Chondrocyte (in vitro differentiated cells): Measurements from ENCODE around the gene UACA. TPM values are rescaled to one million over a fixed set of nuclear protein-coding genes. Genes with fewer than 3 reads are reported as not detected.

ENCODE experiments used
- DNase-seq: peaks from one replicate; pipeline ENCODE4 v3.0.0; 2021; ENCODE audit warnings: mixed read lengths, low spot score
- H3K27ac Mint-ChIP-seq: one replicate; pipeline ENCODE4 v1.8.0; 2021; ENCODE audit warnings: mild to moderate bottlenecking, moderate library complexity, mixed read lengths; ENCODE audit not compliant: unreplicated experiment
- H3K27me3 Mint-ChIP-seq: 2 replicates; pipeline ENCODE4 v1.8.0; 2021; ENCODE audit warnings: low read depth, mixed read lengths
- H3K36me3 Mint-ChIP-seq: 2 replicates; pipeline ENCODE4 v1.8.0; 2021; ENCODE audit warnings: low read depth, mixed read lengths
- H3K4me1 Mint-ChIP-seq: 2 replicates; pipeline ENCODE4 v1.8.0; 2021; ENCODE audit warnings: low read depth, mild to moderate bottlenecking, mixed read lengths
- H3K4me3 Mint-ChIP-seq: one replicate; pipeline ENCODE4 v1.8.0; 2021; ENCODE audit warnings: mild to moderate bottlenecking, moderate library complexity, mixed read lengths; ENCODE audit not compliant: unreplicated experiment
- H3K9me3 Mint-ChIP-seq: 2 replicates; pipeline ENCODE4 v1.8.0; 2021; ENCODE audit warnings: low read depth, mixed read lengths
- CTCF ChIP-seq: fragments of 200-600 bp; sonication (generic); IDR thresholded peaks from 2 replicates; pipeline ENCODE4 v1.5.0; 2021; ENCODE audit warnings: antibody characterized with exemption, mild to moderate bottlenecking, moderate library complexity
- total RNA-seq: library from RNA; stranded (reverse); gene quantifications from 3 replicates; pipeline ENCODE4 v1.2.1, GENCODE V29; 2021

Gene UACA
- total RNA-seq, 1 donor from 2014 or later: 249 TPM

DNA sequence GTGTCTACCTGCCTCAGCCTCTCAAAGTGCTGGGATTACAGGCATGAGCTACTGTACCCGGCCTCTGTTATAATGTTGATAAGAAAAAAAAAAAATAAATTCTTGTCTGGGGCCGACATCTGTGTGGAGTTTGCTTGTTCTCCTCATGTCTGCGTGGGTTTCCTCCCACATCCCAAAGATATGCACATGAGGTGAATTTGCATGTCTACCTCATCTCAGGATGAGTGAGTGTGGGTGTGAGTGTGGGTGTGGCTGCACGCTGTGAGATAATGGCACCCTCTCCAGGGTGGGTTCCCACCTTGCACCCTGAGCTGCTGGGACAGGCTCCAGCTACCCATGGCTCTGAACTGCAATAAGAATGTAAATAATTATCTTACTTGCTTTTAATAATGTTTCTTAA, 25.9 kb upstream of the UACA start:
- no peaks in the 10 kb centered on the region for H3K9me3 Mint-ChIP-seq
- H3K27ac Mint-ChIP-seq: no peak overlapping the region
- H3K4me1 Mint-ChIP-seq: peaks cover 42% of the 10 kb centered on the region
- H3K36me3 Mint-ChIP-seq: no peaks in the 10 kb centered on the region
- no peak for TF ChIP-seq CTCF
- DNase-seq: no peak
- H3K27me3 Mint-ChIP-seq: no peaks in the 10 kb centered on the region
- no peak overlapping the region for H3K4me3 Mint-ChIP-seq

DNA sequence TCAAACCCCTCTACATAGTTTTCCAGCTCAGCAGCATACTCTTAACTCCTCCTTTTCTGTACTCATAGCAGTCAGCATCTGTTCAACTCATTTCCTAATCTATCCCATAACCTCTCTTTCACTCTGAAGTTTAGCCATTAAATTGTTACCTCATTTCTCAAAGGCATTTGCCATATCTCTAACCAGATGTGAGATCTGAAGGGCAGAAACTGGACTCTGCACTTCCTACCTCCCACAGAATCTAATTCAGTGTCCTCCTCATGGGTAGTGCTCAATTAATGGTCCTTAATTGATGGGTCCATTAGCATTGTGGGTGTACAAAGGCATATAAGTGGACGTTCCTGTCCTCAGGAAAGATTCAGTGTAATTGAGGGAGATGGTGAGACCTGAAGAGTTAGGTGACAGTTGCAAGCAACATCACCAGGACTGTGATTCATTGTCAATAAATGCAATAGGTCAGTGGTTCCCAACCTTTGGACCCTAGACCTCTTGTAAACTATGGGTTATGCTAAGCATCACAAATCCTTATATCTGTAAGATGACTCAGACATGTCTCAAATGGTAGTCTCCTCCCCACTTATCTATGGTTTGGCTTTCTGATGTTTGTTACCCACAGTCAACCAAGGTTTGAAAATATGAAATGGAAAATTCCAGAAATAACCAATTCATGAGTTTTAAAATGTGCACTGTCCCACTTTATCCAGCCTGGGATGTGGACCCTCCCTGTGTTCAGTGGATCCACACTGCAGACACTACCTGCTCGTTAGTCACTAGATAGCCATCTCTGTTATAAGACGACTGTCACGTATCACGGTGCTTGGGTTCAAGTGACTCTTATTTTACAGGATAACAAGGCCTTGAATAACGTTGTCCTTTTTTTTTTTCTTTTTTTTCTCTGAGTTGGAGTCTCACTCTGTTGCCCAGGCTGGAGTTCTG, 25.0 kb upstream of the UACA start:
- Mint-ChIP-seq H3K27ac (peak overlapping the region; percentile 12), H3K4me3 (no peak overlapping the region), H3K9me3 (no peaks in the 10 kb centered on the region), H3K36me3 (no peaks in the 10 kb centered on the region), H3K27me3 (no peaks in the 10 kb centered on the region), H3K4me1 (peaks cover 41% of the 10 kb centered on the region)
- no peak for TF ChIP-seq CTCF
- DNase-seq: no peak

GRCh38 chr15:70786996-70787395, 23.6 kb upstream of the UACA start:
- H3K4me1 Mint-ChIP-seq: peaks cover 28% of the 10 kb centered on the region
- no peak overlapping the region for H3K27ac Mint-ChIP-seq
- no peak for TF ChIP-seq CTCF
- H3K36me3 Mint-ChIP-seq: no peaks in the 10 kb centered on the region
- no peak overlapping the region for H3K4me3 Mint-ChIP-seq
- no peaks in the 10 kb centered on the region for H3K27me3 Mint-ChIP-seq
- no peaks in the 10 kb centered on the region for H3K9me3 Mint-ChIP-seq
- no peak for DNase-seq

DNA sequence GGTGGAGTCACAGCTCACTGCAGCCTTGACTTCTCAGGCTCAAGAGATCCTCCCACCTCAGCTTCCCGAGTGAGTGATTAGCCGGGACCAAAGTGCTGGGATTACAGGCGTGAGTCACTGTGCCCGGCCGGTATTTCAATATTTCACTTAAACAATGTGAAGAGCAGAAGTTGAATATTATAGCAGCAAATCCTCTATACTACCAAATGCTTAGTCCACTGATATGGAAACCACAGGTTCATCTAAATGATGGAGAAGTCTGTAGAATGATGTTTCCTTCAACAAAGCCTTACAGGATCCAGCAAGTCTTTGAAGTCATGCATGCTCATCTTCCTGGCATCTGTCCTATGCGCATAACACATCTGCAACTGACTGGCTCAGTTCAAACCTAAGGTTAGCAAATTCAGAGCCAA, 20.3 kb upstream of the UACA start:
- Mint-ChIP-seq H3K27me3 (no peaks in the 10 kb centered on the region), H3K4me3 (no peak overlapping the region), H3K27ac (peak overlapping the region; percentile 23), H3K9me3 (no peaks in the 10 kb centered on the region), H3K36me3 (no peaks in the 10 kb centered on the region), H3K4me1 (peaks cover 34% of the 10 kb centered on the region)
- DNase-seq: no peak
- no peak for TF ChIP-seq CTCF

GRCh38 chr15:70783041-70783440, 19.7 kb upstream of the UACA start:
- Mint-ChIP-seq H3K4me1 (peaks cover 34% of the 10 kb centered on the region), H3K9me3 (no peaks in the 10 kb centered on the region), H3K27ac (no peak overlapping the region), H3K27me3 (no peaks in the 10 kb centered on the region), H3K4me3 (no peak overlapping the region), H3K36me3 (no peaks in the 10 kb centered on the region)
- DNase-seq: no peak
- TF ChIP-seq CTCF: no peak
